Activated T-helper 1 cell treated with anti-CD3 and anti-CD28 coated beads, Interleukin-2, amount 50 U/mL, for 16 hours (primary cell): ENCODE results near the gene SMYD2.

Source experiments
- DNase-seq, 2 donors: peaks; one replicate each; pipeline ENCODE4 v3.0.0-alpha.2; 2020; ENCODE audit warnings: low read depth in 1 of 2, low spot score in 1 of 2

Gene SMYD2

GRCh38 chr1:214384373-214385079 lies 103.6 kb downstream of the SMYD2 start:
- DNase-seq: no peak

- DNase-seq: no peak
Observed at GRCh38 chr1:214385428-214385827, 104.5 kb downstream of the SMYD2 start.

- DNase-seq: no peak
Observed at GRCh38 chr1:214386333-214386732, 105.4 kb downstream of the SMYD2 start.
